Breast epithelium (tissue), 4 donors: ENCODE data around the gene BBS10. TPM values are rescaled to one million over a fixed set of nuclear protein-coding genes. Genes with fewer than 3 reads are reported as not detected.

Experiments used
- DNase-seq, 2 donors: peaks; one replicate each; pipeline ENCODE4 v3.0.0-alpha.2; 2019; ENCODE audit warnings: low spot score in 2 of 2
- H3K27ac ChIP-seq, 2 donors: fragments of 200-600 bp; sonication (generic) in 1 of 2; one replicate each; pipeline ENCODE4 v1.5.1; 2016 to 2019; ENCODE audit warnings: mild to moderate bottlenecking in 1 of 2
- H3K27me3 ChIP-seq, 2 donors: fragments of 200-600 bp; sonication (generic) in 1 of 2; one replicate each; pipeline versions ENCODE4 v1.5.1 to v1.6.0; 2017 to 2019; ENCODE audit warnings: control low read depth in 1 of 2, mild to moderate bottlenecking in 1 of 2
- H3K36me3 ChIP-seq: fragments of 200-600 bp; one replicate; pipeline ENCODE4 v1.5.1; 2019
- H3K4me1 ChIP-seq, 2 donors: fragments of 200-600 bp; sonication (generic); one replicate each; pipeline ENCODE4 v1.5.1; 2016 to 2019; ENCODE audit warnings: control low read depth in 1 of 2
- H3K4me3 ChIP-seq, 3 donors: fragments of 200-600 bp; sonication (generic); 1 replicate in 2 of 3; 2 replicates in 1 of 3; pipeline ENCODE4 v1.5.1; 2016 to 2019; ENCODE audit warnings: mild to moderate bottlenecking in 3 of 3, moderate library complexity in 2 of 3
- H3K9me3 ChIP-seq, 2 donors: fragments of 200-600 bp; sonication (generic) in 1 of 2; one replicate each; pipeline ENCODE4 v1.5.1; 2016 to 2019; ENCODE audit warnings: control low read depth in 1 of 2
- POLR2A ChIP-seq: fragments of 450-650 bp; IDR thresholded peaks from one replicate; pipeline ENCODE4 v1.6.1; 2016; ENCODE audit warnings: antibody characterized with exemption, mild to moderate bottlenecking, moderate library complexity
- POLR2AphosphoS5 ChIP-seq, 3 donors: sonication (generic); formaldehyde crosslinking; IDR thresholded peaks; one replicate each; pipeline ENCODE4 v1.6.1; 2017; ENCODE audit warnings: antibody characterized with exemption in 3 of 3
- intact Hi-C: fragments of 100-400 bp; cut with DNase I; formaldehyde crosslinking; loops from one replicate; pipeline ENCODE4 v1.15.1; 2023; ENCODE audit warnings: low total_unique reads
- total RNA-seq, 3 donors: library from RNA; depleted of rRNA; stranded (reverse); fragments of >200 nt; gene quantifications; one replicate each; pipeline ENCODE4 v1.1.0, GENCODE V29; 2016
- TF ChIP-seq, protein P1 (sequence below), 3 donors: fragments of 450-650 bp; IDR thresholded peaks; one replicate each; pipeline ENCODE4 v1.5.1; 2016 to 2017; ENCODE audit warnings: antibody characterized with exemption in 3 of 3, mild to moderate bottlenecking in 3 of 3, moderate library complexity in 3 of 3

BBS10 gene
- total RNA-seq, 3 donors from 2014 or later = 12.5 to 22.2 (median 15.7) TPM

DNA sequence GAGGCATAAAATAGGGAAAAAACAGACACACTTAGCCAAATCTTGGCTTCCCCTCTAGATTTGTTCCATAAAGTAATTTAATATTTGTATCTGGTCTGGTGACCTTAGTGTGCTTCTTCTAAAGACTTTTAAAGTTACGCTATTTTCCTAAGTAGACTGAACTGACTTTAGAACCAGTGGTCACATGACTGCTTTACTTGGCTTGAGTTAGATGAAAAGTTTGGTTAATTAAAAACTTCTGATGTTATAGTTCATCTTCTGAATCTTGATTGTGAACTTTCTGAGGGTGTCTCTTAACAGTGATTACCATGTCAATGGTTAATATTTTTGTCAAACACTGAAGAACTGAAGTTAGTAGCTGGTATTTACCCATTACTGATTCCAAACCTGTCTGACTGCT lies 2.6 kb downstream of the BBS10 start:
- H3K27me3 ChIP-seq = no peaks in the 10 kb centered on the region
- no peak overlapping the region for H3K4me3 ChIP-seq
- intact Hi-C loops = no loop called here
- H3K9me3 ChIP-seq = no peaks in the 10 kb centered on the region
- peak overlapping the region in 1 of 2 donors; percentile 30 for H3K27ac ChIP-seq
- H3K36me3 ChIP-seq = no peaks in the 10 kb centered on the region
- TF ChIP-seq POLR2A (no peak), POLR2AphosphoS5 (IDR thresholded peaks at IDR 0.05) (no peak)
- TF ChIP-seq, protein P1, sequence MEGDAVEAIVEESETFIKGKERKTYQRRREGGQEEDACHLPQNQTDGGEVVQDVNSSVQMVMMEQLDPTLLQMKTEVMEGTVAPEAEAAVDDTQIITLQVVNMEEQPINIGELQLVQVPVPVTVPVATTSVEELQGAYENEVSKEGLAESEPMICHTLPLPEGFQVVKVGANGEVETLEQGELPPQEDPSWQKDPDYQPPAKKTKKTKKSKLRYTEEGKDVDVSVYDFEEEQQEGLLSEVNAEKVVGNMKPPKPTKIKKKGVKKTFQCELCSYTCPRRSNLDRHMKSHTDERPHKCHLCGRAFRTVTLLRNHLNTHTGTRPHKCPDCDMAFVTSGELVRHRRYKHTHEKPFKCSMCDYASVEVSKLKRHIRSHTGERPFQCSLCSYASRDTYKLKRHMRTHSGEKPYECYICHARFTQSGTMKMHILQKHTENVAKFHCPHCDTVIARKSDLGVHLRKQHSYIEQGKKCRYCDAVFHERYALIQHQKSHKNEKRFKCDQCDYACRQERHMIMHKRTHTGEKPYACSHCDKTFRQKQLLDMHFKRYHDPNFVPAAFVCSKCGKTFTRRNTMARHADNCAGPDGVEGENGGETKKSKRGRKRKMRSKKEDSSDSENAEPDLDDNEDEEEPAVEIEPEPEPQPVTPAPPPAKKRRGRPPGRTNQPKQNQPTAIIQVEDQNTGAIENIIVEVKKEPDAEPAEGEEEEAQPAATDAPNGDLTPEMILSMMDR (IDR thresholded peaks at IDR 0.05) = no peak
- no peaks in the 10 kb centered on the region for H3K4me1 ChIP-seq
- DNase-seq = no peak

DNA sequence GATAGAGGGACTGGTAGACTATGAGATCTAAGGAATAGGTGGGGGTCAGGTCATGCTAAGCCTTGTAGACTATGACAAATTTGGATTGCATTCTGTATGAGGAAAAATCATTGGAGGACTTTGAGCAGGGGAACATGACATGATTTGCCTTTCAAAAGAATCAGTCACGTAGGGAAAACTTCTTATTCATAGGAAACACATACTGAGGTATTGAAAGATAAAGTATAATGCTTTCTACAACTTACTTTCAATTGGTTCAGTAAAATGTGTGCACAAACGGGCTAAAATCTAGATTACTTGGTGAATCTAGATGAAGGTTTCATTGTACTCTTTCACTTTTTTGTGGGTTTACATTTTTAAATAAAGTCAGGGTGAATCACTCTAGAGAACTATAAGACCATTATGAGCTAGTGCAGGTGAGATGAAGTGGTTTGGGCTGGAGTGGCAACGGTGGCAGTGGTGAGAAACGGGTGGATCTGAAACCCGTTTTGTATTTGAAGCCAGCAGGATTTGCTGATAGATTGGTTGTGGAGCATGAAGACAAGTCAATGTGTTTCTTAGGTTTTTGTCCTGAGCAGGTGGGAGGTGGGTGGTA lies 6.7 kb downstream of the BBS10 start:
- no peaks in the 10 kb centered on the region for H3K9me3 ChIP-seq
- H3K4me3 ChIP-seq = no peak overlapping the region
- H3K27me3 ChIP-seq = no peaks in the 10 kb centered on the region
- TF ChIP-seq, protein P1 (IDR thresholded peaks at IDR 0.05) = no peak
- TF ChIP-seq POLR2AphosphoS5 (IDR thresholded peaks at IDR 0.05) = no peak
- H3K4me1 ChIP-seq = no peaks in the 10 kb centered on the region
- H3K27ac ChIP-seq = no peak overlapping the region
- intact Hi-C loops = no loop called here
- DNase-seq = no peak
- no peaks in the 10 kb centered on the region for H3K36me3 ChIP-seq

DNA sequence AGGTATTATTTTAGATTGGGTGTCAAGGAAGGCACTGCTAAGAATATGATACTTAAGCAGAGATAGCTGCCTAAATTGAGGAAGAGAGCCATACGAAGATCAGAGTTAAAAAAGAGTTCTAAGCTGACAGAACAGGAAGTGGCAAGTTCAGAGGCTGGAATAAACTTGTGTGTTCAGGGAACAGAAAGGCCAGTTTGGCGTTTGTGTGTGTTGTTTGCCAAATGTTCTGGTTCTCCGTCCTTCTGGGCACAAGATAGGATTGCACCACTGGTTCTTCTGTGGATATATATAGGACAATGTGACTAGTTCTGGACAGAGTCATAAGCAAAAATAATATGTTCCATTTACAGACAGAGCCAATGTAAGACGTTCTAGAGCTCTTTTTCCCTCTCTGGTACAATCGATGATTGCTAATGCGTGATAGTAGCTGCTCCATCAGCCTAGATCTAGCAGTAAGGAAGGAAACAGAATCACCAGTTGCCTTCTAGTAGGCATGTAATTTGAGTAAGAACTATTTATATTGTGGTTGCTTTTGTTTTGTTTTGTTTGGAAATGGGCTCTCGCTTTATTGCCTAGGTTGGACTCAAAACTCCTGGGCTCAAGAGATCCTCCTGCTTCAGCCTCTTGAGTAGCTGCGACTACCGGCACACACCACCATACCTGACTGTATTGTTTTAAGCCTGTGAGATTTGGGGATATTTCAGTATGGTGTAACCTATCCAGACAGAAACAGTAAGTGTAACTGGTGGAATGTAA lies 7.4 kb downstream of the BBS10 start:
- intact Hi-C loops = no loop called here
- no peaks in the 10 kb centered on the region for H3K4me1 ChIP-seq
- H3K27ac ChIP-seq = no peak overlapping the region
- no peak for TF ChIP-seq POLR2A
- no peak for TF ChIP-seq POLR2AphosphoS5 (IDR thresholded peaks at IDR 0.05)
- TF ChIP-seq, protein P1 (IDR thresholded peaks at IDR 0.05) = no peak
- H3K9me3 ChIP-seq = no peaks in the 10 kb centered on the region
- H3K27me3 ChIP-seq = no peaks in the 10 kb centered on the region
- DNase-seq = no peak
- H3K4me3 ChIP-seq = no peak overlapping the region
- no peaks in the 10 kb centered on the region for H3K36me3 ChIP-seq

DNA sequence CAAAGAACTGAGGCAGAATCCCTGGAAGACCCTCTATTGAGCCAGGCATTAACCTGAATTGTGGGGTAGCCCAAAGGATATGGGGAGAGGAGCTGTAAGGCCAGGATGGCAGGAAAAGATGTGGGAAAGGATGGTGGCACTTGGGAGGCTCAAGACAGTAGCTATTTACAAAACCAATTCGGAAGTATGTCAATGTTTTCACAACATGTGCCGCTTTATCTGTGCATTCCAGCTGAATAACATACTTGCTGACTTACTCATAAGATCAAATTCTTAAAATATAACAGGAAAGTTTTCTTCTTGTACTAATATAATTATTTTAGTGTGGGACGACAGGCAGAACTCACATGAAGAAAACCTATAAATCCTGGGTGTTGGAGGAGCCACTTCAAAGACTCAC lies 10.6 kb downstream of the BBS10 start:
- Histone ChIP-seq H3K9me3 (no peaks in the 10 kb centered on the region), H3K4me1 (no peaks in the 10 kb centered on the region), H3K27me3 (no peaks in the 10 kb centered on the region), H3K27ac (no peak overlapping the region), H3K4me3 (no peak overlapping the region), H3K36me3 (no peaks in the 10 kb centered on the region)
- DNase-seq = no peak
- TF ChIP-seq POLR2A = no peak
- TF ChIP-seq POLR2AphosphoS5 (IDR thresholded peaks at IDR 0.05) = no peak
- TF ChIP-seq, protein P1 (IDR thresholded peaks at IDR 0.05) = no peak
- intact Hi-C loops = no loop called here

DNA sequence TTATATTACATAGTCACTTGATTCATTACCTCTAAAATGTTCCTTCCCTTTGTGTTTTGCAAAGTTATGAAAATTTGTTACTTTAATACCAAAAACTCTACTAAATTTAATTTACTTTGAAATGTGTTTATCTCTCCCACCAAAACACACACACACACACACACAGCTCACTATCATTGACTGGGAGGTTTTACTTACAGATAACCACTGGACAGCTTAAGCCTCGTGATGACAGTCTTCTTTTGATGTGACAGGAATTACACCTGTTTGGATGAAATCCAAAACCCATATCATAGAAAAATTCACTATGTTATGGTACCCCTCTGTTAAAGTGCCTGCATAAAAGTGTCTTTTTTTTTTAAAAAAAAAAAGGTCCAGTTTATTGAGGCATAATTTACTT lies 15.6 kb downstream of the BBS10 start:
- no peaks in the 10 kb centered on the region for H3K36me3 ChIP-seq
- H3K9me3 ChIP-seq = no peaks in the 10 kb centered on the region
- TF ChIP-seq POLR2A (no peak), POLR2AphosphoS5 (IDR thresholded peaks at IDR 0.05) (no peak)
- TF ChIP-seq, protein P1 (IDR thresholded peaks at IDR 0.05) = no peak
- DNase-seq = no peak
- H3K27me3 ChIP-seq = no peaks in the 10 kb centered on the region
- no peak overlapping the region for H3K4me3 ChIP-seq
- intact Hi-C loops = no loop called here
- H3K4me1 ChIP-seq = no peaks in the 10 kb centered on the region
- H3K27ac ChIP-seq = no peak overlapping the region
